K562 (cell line): ENCODE data around the gene MTERF4.

Source experiments
- CHD1 ChIP-seq: fragments of 200-600 bp; sonication (generic); IDR thresholded peaks from one replicate; pipeline ENCODE4 v1.6.1; 2012; ENCODE audit warnings: mild to moderate bottlenecking, moderate library complexity, low read length, inconsistent platforms
- FOXM1 ChIP-seq, 2 experiments: fragments of 450-650 bp in 1 of 2; sonication (generic) in 1 of 2; formaldehyde crosslinking in 1 of 2; IDR thresholded peaks; 2 replicates each; pipeline versions ENCODE4 v1.6.1 to v1.9.0; 2017 to 2022; ENCODE audit warnings: low read depth in 2 of 2, mild to moderate bottlenecking in 2 of 2, missing genetic modification reagents in 1 of 2, moderate library complexity in 1 of 2
- TF ChIP-seq, protein P1 (sequence below): fragments of 450-650 bp; conservative IDR thresholded peaks from 2 replicates; pipeline ENCODE4 v1.6.1; 2016; ENCODE audit warnings: missing genetic modification characterization, low read depth, mild to moderate bottlenecking, control low read depth, missing compliant biosample characterization

DNA sequence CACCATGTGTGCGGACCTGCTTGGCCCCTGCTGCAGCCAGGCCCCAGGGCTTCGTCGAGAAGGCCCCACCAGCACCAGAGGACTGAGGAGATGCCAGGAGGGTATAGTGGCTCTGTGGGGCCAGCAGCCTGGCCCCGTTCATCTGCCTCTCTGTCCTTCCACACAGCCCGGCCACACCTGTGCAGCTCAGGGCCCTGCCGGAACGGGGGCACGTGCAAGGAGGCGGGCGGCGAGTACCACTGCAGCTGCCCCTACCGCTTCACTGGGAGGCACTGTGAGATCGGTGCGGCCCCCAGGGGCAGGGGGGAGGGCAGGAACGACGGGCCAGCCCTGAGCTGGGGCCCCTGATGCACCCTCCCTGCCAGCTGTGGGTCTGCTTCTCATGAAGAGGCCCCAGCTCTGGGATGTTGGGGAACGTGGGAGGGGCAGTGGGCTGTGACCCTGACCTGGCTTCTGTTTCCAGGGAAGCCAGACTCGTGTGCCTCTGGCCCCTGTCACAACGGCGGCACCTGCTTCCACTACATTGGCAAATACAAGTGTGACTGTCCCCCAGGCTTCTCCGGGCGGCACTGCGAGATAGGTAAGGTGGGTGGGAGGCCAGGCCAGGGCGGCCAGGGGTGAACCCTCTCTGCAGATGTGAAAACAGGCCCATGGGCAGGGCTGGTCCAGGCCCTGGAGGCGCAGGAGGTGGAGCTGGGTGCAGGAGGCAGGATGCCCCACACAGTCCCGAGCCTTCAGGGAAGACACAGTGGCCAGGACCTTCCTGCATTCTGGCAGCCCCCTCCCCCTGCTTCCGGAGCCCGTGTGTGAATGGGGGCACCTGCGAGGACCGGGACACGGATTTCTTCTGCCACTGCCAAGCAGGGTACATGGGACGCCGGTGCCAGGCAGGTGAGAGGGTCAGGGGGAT is 50.3 kb downstream of the MTERF4 start:
- TF ChIP-seq FOXM1 (IDR thresholded peaks at IDR 0.05; ENCODE audit: low read depth): no peak
- no peak for TF ChIP-seq FOXM1 (CRISPR knock-in tag; IDR thresholded peaks at IDR 0.05; ENCODE audit: low read depth)
- TF ChIP-seq, protein P1, sequence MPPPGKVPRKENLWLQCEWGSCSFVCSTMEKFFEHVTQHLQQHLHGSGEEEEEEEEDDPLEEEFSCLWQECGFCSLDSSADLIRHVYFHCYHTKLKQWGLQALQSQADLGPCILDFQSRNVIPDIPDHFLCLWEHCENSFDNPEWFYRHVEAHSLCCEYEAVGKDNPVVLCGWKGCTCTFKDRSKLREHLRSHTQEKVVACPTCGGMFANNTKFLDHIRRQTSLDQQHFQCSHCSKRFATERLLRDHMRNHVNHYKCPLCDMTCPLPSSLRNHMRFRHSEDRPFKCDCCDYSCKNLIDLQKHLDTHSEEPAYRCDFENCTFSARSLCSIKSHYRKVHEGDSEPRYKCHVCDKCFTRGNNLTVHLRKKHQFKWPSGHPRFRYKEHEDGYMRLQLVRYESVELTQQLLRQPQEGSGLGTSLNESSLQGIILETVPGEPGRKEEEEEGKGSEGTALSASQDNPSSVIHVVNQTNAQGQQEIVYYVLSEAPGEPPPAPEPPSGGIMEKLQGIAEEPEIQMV (tag): no peak
- no peak for TF ChIP-seq CHD1
